ENCODE data around the gene SAP30.

SAP30 gene

GRCh38 chr4:173370130-173370476 is 651 bp upstream of the SAP30 start:
- no peaks in the 10 kb centered on the region for H3K4me1 ChIP-seq (ENCODE audit: control insufficient read depth, insufficient read depth, low read length)
- no peak overlapping the region for H3K27ac ChIP-seq (ENCODE audit: low read depth, low read length)
- H3K9ac ChIP-seq (ENCODE audit: low read length) = peak overlapping the region; percentile 36
- H3K4me3 ChIP-seq (ENCODE audit: low read depth, low read length) = peak overlapping the region; percentile 99
- peaks cover 4% of the 10 kb centered on the region; the same call in 1 of the 2 replicates for H3K36me3 ChIP-seq (ENCODE audit: control insufficient read depth, insufficient read depth, low read length)
- H3K9me3 ChIP-seq (ENCODE audit: control insufficient read depth, insufficient read depth, low read depth, low read length) = no peaks in the 10 kb centered on the region
- H3K27me3 ChIP-seq (ENCODE audit: control insufficient read depth, insufficient read depth, low read length) = no peaks in the 10 kb centered on the region

GRCh38 chr4:173371292-173372192 is 788 bp downstream of the SAP30 start:
- Histone ChIP-seq H3K9me3 (ENCODE audit: control insufficient read depth, insufficient read depth, low read depth, low read length) (no peaks in the 10 kb centered on the region), H3K27me3 (ENCODE audit: control insufficient read depth, insufficient read depth, low read length) (no peaks in the 10 kb centered on the region), H3K4me1 (ENCODE audit: control insufficient read depth, insufficient read depth, low read length) (no peaks in the 10 kb centered on the region), H3K27ac (ENCODE audit: low read depth, low read length) (no peak overlapping the region), H3K4me3 (ENCODE audit: low read depth, low read length) (peak overlapping the region; percentile 99), H3K9ac (ENCODE audit: low read length) (peak overlapping the region; percentile 77), H3K36me3 (ENCODE audit: control insufficient read depth, insufficient read depth, low read length) (peaks cover 4% of the 10 kb centered on the region; the same call in 1 of the 2 replicates)

- Histone ChIP-seq H3K36me3 (ENCODE audit: control insufficient read depth, insufficient read depth, low read length) (peaks cover 4% of the 10 kb centered on the region; the same call in 1 of the 2 replicates), H3K9ac (ENCODE audit: low read length) (no peak overlapping the region), H3K4me3 (ENCODE audit: low read depth, low read length) (no peak overlapping the region), H3K27ac (ENCODE audit: low read depth, low read length) (no peak overlapping the region), H3K27me3 (ENCODE audit: control insufficient read depth, insufficient read depth, low read length) (no peaks in the 10 kb centered on the region), H3K4me1 (ENCODE audit: control insufficient read depth, insufficient read depth, low read length) (no peaks in the 10 kb centered on the region; the same call in 1 of the 2 replicates), H3K9me3 (ENCODE audit: control insufficient read depth, insufficient read depth, low read depth, low read length) (no peaks in the 10 kb centered on the region)
These were observed 3.8 kb downstream of the SAP30 start for GRCh38 chr4:173374588-173374987.

- Histone ChIP-seq H3K4me3 (ENCODE audit: low read depth, low read length) (no peak overlapping the region), H3K27ac (ENCODE audit: low read depth, low read length) (no peak overlapping the region), H3K36me3 (ENCODE audit: control insufficient read depth, insufficient read depth, low read length) (no peaks in the 10 kb centered on the region), H3K9ac (ENCODE audit: low read length) (no peak overlapping the region), H3K27me3 (ENCODE audit: control insufficient read depth, insufficient read depth, low read length) (no peaks in the 10 kb centered on the region), H3K4me1 (ENCODE audit: control insufficient read depth, insufficient read depth, low read length) (peaks cover 8% of the 10 kb centered on the region; the same call in 1 of the 2 replicates), H3K9me3 (ENCODE audit: control insufficient read depth, insufficient read depth, low read depth, low read length) (no peaks in the 10 kb centered on the region)
These were observed 9.2 kb downstream of the SAP30 start for GRCh38 chr4:173379929-173380328.

GRCh38 chr4:173380987-173381386 is 10.2 kb downstream of the SAP30 start:
- H3K36me3 ChIP-seq (ENCODE audit: control insufficient read depth, insufficient read depth, low read length) = no peaks in the 10 kb centered on the region
- no peak overlapping the region for H3K9ac ChIP-seq (ENCODE audit: low read length)
- no peaks in the 10 kb centered on the region for H3K9me3 ChIP-seq (ENCODE audit: control insufficient read depth, insufficient read depth, low read depth, low read length)
- H3K27me3 ChIP-seq (ENCODE audit: control insufficient read depth, insufficient read depth, low read length) = no peaks in the 10 kb centered on the region
- H3K4me3 ChIP-seq (ENCODE audit: low read depth, low read length) = no peak overlapping the region
- H3K27ac ChIP-seq (ENCODE audit: low read depth, low read length) = no peak overlapping the region
- H3K4me1 ChIP-seq (ENCODE audit: control insufficient read depth, insufficient read depth, low read length) = peaks cover 8% of the 10 kb centered on the region; the same call in 1 of the 2 replicates

GRCh38 chr4:173381610-173382009 is 10.9 kb downstream of the SAP30 start:
- H3K27ac ChIP-seq (ENCODE audit: low read depth, low read length) = no peak overlapping the region
- no peaks in the 10 kb centered on the region for H3K27me3 ChIP-seq (ENCODE audit: control insufficient read depth, insufficient read depth, low read length)
- no peaks in the 10 kb centered on the region for H3K36me3 ChIP-seq (ENCODE audit: control insufficient read depth, insufficient read depth, low read length)

GRCh38 chr4:173382349-173382748 is 11.6 kb downstream of the SAP30 start:
- Histone ChIP-seq H3K4me1 (ENCODE audit: control insufficient read depth, insufficient read depth, low read length) (peaks cover 8% of the 10 kb centered on the region; the same call in 1 of the 2 replicates), H3K27me3 (ENCODE audit: control insufficient read depth, insufficient read depth, low read length) (no peaks in the 10 kb centered on the region), H3K4me3 (ENCODE audit: low read depth, low read length) (no peak overlapping the region), H3K36me3 (ENCODE audit: control insufficient read depth, insufficient read depth, low read length) (no peaks in the 10 kb centered on the region), H3K9me3 (ENCODE audit: control insufficient read depth, insufficient read depth, low read depth, low read length) (no peaks in the 10 kb centered on the region), H3K9ac (ENCODE audit: low read length) (no peak overlapping the region), H3K27ac (ENCODE audit: low read depth, low read length) (no peak overlapping the region)

More at GRCh38 chr4:173381610-173382009, 10.9 kb downstream of the SAP30 start:
- peaks cover 8% of the 10 kb centered on the region; the same call in 1 of the 2 replicates for H3K4me1 ChIP-seq (ENCODE audit: control insufficient read depth, insufficient read depth, low read length)
- no peaks in the 10 kb centered on the region for H3K9me3 ChIP-seq (ENCODE audit: control insufficient read depth, insufficient read depth, low read depth, low read length)
- H3K9ac ChIP-seq (ENCODE audit: low read length) = no peak overlapping the region
- H3K4me3 ChIP-seq (ENCODE audit: low read depth, low read length) = no peak overlapping the region

GRCh38 chr4:173386751-173387150 is 16.0 kb downstream of the SAP30 start:
- Histone ChIP-seq H3K27me3 (ENCODE audit: control insufficient read depth, insufficient read depth, low read length) (no peaks in the 10 kb centered on the region), H3K4me1 (ENCODE audit: control insufficient read depth, insufficient read depth, low read length) (0 out of 2 replicates have a peak, but pooled peaks cover 2% of the 10 kb centered on the region), H3K9ac (ENCODE audit: low read length) (no peak overlapping the region), H3K36me3 (ENCODE audit: control insufficient read depth, insufficient read depth, low read length) (no peaks in the 10 kb centered on the region), H3K9me3 (ENCODE audit: control insufficient read depth, insufficient read depth, low read depth, low read length) (no peaks in the 10 kb centered on the region), H3K27ac (ENCODE audit: low read depth, low read length) (no peak overlapping the region), H3K4me3 (ENCODE audit: low read depth, low read length) (no peak overlapping the region)

GRCh38 chr4:173391701-173392100 is 20.9 kb downstream of the SAP30 start:
- H3K36me3 ChIP-seq (ENCODE audit: control insufficient read depth, insufficient read depth, low read length) = no peaks in the 10 kb centered on the region
- H3K27ac ChIP-seq (ENCODE audit: low read depth, low read length) = no peak overlapping the region
- H3K9me3 ChIP-seq (ENCODE audit: control insufficient read depth, insufficient read depth, low read depth, low read length) = no peaks in the 10 kb centered on the region
- H3K27me3 ChIP-seq (ENCODE audit: control insufficient read depth, insufficient read depth, low read length) = no peaks in the 10 kb centered on the region
- no peak overlapping the region for H3K4me3 ChIP-seq (ENCODE audit: low read depth, low read length)
- H3K9ac ChIP-seq (ENCODE audit: low read length) = no peak overlapping the region
- no peaks in the 10 kb centered on the region for H3K4me1 ChIP-seq (ENCODE audit: control insufficient read depth, insufficient read depth, low read length)

- Histone ChIP-seq H3K27ac (ENCODE audit: low read depth, low read length) (no peak overlapping the region), H3K4me1 (ENCODE audit: control insufficient read depth, insufficient read depth, low read length) (peaks cover 4% of the 10 kb centered on the region; the same call in 1 of the 2 replicates), H3K9ac (ENCODE audit: low read length) (no peak overlapping the region), H3K4me3 (ENCODE audit: low read depth, low read length) (no peak overlapping the region), H3K27me3 (ENCODE audit: control insufficient read depth, insufficient read depth, low read length) (no peaks in the 10 kb centered on the region), H3K36me3 (ENCODE audit: control insufficient read depth, insufficient read depth, low read length) (no peaks in the 10 kb centered on the region), H3K9me3 (ENCODE audit: control insufficient read depth, insufficient read depth, low read depth, low read length) (no peaks in the 10 kb centered on the region)
These were observed 26.9 kb downstream of the SAP30 start for GRCh38 chr4:173397604-173398003.

- Histone ChIP-seq H3K9me3 (ENCODE audit: control insufficient read depth, insufficient read depth, low read depth, low read length) (no peaks in the 10 kb centered on the region), H3K27ac (ENCODE audit: low read depth, low read length) (no peak overlapping the region), H3K4me1 (ENCODE audit: control insufficient read depth, insufficient read depth, low read length) (peaks cover 4% of the 10 kb centered on the region; the same call in 1 of the 2 replicates)
These were observed 27.5 kb downstream of the SAP30 start for GRCh38 chr4:173398220-173398619.

More at GRCh38 chr4:173398220-173398619, 27.5 kb downstream of the SAP30 start:
- H3K36me3 ChIP-seq (ENCODE audit: control insufficient read depth, insufficient read depth, low read length) = no peaks in the 10 kb centered on the region
- no peaks in the 10 kb centered on the region for H3K27me3 ChIP-seq (ENCODE audit: control insufficient read depth, insufficient read depth, low read length)
- H3K4me3 ChIP-seq (ENCODE audit: low read depth, low read length) = no peak overlapping the region
- H3K9ac ChIP-seq (ENCODE audit: low read length) = no peak overlapping the region

Measured in HUES6 (cell line).